GM21825 (cell line): ENCODE results near the gene ZNF354B.
"Not testable (repeated sequence)": the region's sequence is repeated elsewhere in the genome, so short reads cannot be mapped to it uniquely, and the experiment has no call there.

Experiments
- ATAC-seq: cut with Tn5 transposase; IDR thresholded peaks from one replicate; pipeline ENCODE4 v1.9.1; 2021; ENCODE audit warnings: mild to moderate bottlenecking, moderate library complexity; ENCODE audit not compliant: unreplicated experiment

The ZNF354B gene

DNA sequence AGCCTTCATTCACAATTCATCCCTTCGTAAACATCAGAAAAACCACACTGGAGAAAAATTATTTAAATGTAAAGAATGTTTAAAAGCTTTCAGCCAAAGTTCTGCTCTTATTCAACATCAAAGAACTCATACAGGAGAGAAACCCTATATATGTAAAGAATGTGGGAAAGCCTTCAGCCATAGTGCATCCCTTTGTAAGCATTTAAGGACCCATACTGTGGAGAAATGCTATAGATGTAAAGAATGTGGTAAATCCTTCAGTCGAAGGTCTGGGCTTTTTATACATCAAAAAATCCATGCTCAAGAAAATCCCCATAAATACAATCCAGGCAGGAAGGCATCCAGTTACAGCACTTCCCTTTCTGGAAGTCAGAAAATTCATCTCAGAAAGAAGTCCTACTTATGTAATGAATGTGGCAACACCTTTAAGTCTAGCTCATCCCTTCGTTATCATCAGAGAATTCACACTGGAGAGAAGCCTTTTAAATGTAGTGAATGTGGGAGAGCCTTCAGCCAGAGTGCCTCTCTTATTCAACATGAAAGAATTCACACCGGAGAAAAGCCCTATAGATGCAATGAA, 23.5 kb downstream of the ZNF354B start:
- not testable (repeated sequence) for ATAC-seq

DNA sequence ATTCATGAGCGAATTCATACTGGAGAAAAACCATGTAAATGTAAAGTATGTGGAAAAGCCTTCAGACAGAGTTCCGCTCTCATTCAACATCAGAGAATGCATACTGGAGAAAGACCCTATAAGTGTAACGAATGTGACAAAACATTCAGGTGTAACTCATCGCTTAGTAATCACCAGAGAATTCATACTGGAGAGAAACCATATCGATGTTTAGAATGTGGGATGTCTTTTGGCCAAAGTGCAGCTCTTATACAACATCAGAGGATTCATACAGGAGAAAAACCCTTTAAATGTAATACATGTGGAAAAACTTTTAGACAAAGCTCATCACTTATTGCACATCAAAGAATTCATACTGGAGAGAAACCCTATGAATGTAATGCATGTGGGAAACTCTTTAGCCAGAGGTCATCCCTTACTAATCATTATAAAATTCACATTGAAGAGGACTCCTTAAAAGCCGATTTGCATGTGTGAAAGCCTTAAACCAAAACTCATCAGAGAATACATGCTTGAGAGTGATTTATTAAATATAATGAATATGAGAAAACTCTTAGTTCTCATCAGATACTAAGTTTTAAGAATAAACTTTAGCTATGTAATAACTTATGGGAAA, 24.2 kb downstream of the ZNF354B start:
- ATAC-seq = no peak

DNA sequence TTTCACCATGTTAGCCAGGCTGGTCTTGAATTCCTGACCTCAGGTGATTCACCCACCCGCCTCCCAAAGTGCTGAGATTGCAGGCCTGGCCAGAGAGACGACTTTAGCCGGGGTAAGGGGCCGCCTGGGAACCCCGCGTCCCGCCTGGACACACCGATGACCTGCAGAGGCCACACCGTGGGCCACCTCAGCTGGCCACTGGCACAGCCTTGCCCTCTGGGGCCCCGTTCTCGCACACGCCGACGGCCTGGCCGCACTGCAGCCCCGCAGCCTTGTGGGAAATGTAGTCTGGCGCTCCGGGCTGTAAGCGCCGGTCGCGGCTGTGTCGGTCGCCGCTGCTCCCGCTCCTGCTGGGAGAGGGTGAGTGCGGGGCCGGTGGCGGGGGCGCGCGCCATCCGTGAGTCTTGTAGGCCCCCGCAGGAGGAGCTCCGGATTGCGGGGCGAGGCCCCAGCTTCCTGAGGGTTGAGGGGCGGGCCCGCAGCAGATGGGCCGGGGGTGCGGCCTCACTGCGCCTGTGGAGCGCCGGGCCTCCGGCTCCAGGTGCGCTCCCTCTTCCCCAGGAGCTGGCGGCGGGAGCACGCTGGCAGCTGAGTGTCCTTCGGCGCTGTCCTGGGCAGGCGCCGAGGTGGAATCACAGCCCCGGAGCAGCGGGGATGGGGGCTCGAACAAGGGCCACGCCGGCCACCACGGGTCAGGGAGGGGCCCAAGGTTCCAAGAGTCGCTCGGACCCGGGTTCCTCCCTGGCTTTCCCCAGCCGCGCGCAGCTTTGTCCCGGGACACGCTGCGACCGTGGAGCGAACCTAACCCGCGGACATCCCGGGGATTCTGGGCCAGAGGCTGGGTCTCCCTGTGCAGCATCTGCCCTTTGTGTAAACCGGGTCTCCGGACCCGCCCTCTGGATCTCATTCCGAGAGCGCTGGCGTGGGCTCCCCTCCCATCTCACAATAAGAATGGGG, 36.1 kb downstream of the ZNF354B start, which contains the start of gene ZFP2:
Gene ZFP2, plus strand, starts transcription at position 299 of the 957 bp plus-strand sequence. CDS start 35,401 bp downstream, outside the sequence.
- ATAC-seq = no peak

DNA sequence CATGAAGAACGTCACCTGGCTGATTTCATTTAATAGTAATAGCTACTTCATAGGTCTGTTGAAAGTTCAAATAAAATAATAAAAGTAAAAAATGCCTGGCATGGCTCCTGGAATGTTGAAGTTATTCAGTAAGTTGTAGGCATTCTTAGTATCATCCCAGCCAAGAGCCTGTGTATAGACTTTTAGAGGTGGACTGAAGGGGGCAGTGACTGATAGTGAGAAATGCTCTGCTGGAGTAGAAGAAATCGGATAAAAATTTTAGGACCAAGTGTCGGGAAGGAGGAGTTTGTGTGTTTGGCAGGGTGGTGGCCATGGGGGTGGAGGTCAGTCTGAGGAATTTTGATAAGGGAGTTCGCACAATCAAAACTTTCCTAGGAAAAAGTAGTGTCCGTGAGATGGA, 39.5 kb downstream of the ZNF354B start:
- no peak for ATAC-seq

DNA sequence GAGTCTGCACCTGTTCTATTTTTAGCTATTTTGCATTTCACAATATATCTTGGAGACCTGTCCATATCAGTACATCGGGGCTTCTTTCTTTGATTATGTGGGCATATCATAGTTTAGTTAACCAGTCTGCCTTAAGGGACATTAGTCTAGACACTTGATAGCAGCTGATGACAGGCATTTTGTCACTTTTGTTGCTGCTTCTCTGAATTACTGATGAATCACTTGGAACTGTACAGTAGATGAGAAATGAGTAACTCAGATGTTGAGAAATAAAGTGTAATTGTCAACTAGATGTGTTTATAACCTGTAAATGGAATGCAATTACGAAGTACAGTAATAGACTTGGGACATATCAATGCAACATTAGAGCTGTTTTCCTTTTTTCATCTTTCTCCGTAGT, 43.1 kb downstream of the ZNF354B start:
- no peak for ATAC-seq

DNA sequence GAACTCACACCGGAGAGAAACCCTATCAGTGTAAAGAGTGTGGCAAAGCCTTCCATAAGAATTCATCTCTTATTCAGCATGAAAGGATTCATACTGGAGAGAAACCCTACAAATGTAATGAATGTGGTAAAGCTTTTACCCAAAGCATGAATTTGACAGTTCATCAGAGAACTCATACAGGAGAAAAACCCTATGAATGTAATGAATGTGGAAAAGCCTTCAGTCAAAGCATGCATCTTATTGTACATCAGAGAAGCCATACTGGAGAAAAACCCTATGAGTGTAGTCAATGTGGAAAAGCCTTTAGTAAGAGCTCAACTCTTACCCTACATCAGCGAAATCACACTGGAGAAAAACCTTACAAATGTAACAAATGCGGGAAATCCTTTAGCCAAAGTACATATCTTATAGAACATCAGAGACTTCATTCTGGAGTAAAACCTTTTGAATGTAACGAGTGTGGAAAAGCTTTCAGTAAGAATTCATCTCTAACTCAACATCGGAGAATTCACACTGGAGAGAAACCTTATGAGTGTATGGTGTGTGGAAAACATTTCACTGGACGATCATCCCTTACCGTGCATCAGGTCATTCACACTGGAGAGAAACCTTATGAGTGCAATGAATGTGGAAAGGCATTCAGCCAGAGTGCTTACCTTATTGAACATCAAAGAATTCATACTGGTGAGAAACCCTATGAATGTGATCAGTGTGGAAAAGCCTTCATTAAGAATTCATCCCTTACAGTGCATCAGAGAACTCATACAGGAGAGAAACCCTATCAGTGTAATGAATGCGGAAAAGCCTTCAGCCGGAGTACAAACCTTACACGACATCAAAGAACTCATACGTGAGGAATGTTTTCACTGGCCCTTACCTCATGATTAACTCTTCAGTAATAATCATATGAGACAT, 72.3 kb downstream of the ZNF354B start:
- no peak for ATAC-seq
